Kidney glomerular epithelial cell (primary cell): ENCODE measurements around the gene SF3B4.

Experiments used
- DNase-seq: peaks from one replicate; lab custom pipeline; 2025; lab: John Stamatoyannopoulos, UW

The SF3B4 gene

GRCh38 chr1:149933208-149933607 lies 5.6 kb upstream of the SF3B4 start:
- DNase-seq, result no peak

GRCh38 chr1:149932474-149932873 lies 4.9 kb upstream of the SF3B4 start:
- no peak for DNase-seq

GRCh38 chr1:149931212-149931790 lies 3.7 kb upstream of the SF3B4 start:
- no peak for DNase-seq

GRCh38 chr1:149929856-149930255 lies 2.3 kb upstream of the SF3B4 start:
- no peak for DNase-seq

- DNase-seq, result no peak
Observed at GRCh38 chr1:149928401-149928724, 760 bp upstream of the SF3B4 start.

GRCh38 chr1:149927056-149927562 lies 494 bp downstream of the SF3B4 start:
- DNase-seq, result peak; percentile 17

- DNase-seq, result no peak
Observed at GRCh38 chr1:149926296-149926695, 1.3 kb downstream of the SF3B4 start.

- DNase-seq, result no peak
Observed at GRCh38 chr1:149925751-149926150, 1.9 kb downstream of the SF3B4 start.

GRCh38 chr1:149925345-149925744 lies 2.3 kb downstream of the SF3B4 start:
- no peak for DNase-seq

GRCh38 chr1:149923626-149924025 lies 4.0 kb downstream of the SF3B4 start:
- no peak for DNase-seq

GRCh38 chr1:149917571-149918144 lies 9.9 kb downstream of the SF3B4 start, which contains the start of gene SV2A:
Gene SV2A (minus strand): TSS chr1:149917844. CDS start chr1:149913840, 4,004 bp downstream.
- DNase-seq, result no peak

GRCh38 chr1:149916898-149917252 lies 10.7 kb downstream of the SF3B4 start:
- no peak for DNase-seq

GRCh38 chr1:149916193-149916897 lies 11.3 kb downstream of the SF3B4 start:
- DNase-seq, result no peak

GRCh38 chr1:149915429-149916192 lies 12.0 kb downstream of the SF3B4 start:
- no peak for DNase-seq

- no peak for DNase-seq
Observed at GRCh38 chr1:149914545-149914944, 13.1 kb downstream of the SF3B4 start.

- no peak for DNase-seq
Observed at GRCh38 chr1:149906570-149907075, 21.0 kb downstream of the SF3B4 start.

GRCh38 chr1:149903836-149904491 lies 23.6 kb downstream of the SF3B4 start:
- no peak for DNase-seq

- DNase-seq, result peak; percentile 83
Observed at GRCh38 chr1:149899460-149900284, 27.9 kb downstream of the SF3B4 start, which contains the start of gene BOLA1. Gene BOLA1 (plus strand): TSS chr1:149899568. CDS start chr1:149900060, 492 bp downstream.

- DNase-seq, result no peak
Observed at GRCh38 chr1:149896575-149896974, 31.0 kb downstream of the SF3B4 start.

GRCh38 chr1:149888999-149889289 lies 38.7 kb downstream of the SF3B4 start:
- no peak for DNase-seq
